SK-N-DZ (cell line): ENCODE data around the gene TMEM120B.

Experiments used
- DNase-seq: peaks from one replicate; pipeline ENCODE4 v3.0.0-alpha.2; 2015; ENCODE audit warnings: low spot score

The TMEM120B gene

GRCh38 chr12:121791671-121792551, 79.4 kb downstream of the TMEM120B start:
- DNase-seq = no peak

GRCh38 chr12:121792607-121793439, 80.3 kb downstream of the TMEM120B start:
- DNase-seq = no peak

DNA sequence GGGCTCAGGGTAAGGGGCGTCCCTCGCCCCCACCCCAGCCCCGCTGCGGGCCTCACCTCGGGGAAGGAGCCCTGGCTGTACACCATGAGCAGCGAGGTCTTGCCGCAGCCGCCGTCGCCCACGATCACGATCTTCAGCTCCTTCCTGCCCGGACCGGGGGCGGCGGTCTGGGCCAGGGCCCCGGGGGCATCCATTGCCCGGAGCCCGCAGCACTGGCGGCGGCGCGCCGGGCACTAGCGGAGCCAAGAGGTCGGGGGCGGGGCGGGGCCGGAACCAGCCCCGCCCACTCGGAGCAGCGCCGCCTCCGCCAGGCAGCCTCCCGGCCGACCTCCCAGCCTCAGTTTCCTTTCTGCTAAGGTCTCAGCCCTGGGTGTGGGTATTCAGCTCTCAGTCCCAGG, 80.9 kb downstream of the TMEM120B start, which contains the start of gene RHOF:
Gene RHOF, minus strand, starts transcription at position 249 of the 398 bp plus-strand sequence. Its CDS starts 55 bp downstream, at position 194.
- DNase-seq = no peak

- DNase-seq = peak; percentile 84
Measured at GRCh38 chr12:121793838-121794533, 81.4 kb downstream of the TMEM120B start.

DNA sequence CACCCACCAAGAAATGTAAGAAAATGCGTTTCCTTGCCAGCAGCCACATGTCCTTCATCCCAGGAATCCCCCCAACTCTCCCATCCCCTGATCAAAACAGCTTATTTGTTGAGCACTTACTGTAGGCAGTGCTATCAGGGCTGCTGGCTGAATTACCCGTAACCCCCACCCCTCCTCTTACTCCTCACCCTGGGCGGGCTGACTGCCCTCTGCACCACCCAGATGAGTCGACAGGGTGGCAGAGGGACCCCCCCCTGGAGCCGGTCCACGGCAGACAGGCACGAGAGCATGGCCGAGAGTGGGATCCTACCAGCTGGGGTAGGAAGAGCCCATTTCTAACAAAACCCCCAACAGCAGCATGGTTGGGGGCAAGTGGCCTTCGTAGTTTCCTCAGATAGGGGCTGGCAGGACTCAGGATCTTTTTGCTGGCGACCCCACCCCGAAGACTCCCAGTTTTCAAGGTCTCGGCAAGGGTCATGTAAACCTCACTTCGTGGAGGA, 82.0 kb downstream of the TMEM120B start:
- no peak for DNase-seq

DNA sequence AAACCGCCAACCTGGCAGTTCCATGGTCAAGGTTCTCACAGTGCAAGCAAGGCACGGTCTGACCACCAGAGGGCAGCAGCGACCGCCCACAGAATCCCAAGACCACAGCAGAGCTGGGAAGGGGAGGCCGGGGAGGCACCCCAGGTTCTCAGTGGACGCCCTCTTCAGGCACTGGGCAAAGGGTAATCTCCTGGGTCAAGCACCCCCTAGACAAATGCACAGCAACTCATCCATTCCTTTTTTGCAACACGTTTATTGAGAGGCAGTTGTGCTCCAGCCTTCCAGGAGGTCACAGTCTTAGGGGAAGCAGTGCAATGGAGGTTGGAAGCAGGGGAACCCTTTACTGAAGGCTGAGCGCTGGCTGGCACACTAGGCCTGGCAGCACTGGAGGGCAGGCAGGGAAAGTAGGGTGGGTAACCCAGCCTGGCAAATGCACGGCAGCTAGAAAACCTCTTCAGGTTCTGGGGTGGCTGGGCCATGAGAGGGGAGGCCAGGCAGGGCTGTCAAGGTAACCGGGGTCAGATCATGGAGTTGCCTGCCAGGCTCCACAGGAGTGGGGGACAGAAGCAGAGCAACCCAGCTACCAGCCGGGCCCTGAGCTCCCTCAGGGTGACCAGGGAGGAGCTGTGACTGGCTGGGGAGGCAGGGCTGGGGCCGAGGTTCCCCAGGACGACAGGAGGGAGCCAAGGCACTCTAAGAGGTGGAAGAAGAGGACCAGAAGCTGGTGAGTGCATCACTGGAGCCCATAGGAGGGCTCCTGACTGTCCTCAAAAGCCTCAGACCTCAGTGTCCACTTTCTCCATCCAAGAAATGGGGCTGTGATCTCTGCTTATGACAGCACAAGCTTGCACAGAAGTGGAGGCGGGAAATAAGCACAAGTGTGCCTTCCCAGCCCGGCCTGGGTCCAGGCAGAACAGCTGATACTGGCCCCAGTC, 82.7 kb downstream of the TMEM120B start:
- peak; percentile 87 for DNase-seq

DNA sequence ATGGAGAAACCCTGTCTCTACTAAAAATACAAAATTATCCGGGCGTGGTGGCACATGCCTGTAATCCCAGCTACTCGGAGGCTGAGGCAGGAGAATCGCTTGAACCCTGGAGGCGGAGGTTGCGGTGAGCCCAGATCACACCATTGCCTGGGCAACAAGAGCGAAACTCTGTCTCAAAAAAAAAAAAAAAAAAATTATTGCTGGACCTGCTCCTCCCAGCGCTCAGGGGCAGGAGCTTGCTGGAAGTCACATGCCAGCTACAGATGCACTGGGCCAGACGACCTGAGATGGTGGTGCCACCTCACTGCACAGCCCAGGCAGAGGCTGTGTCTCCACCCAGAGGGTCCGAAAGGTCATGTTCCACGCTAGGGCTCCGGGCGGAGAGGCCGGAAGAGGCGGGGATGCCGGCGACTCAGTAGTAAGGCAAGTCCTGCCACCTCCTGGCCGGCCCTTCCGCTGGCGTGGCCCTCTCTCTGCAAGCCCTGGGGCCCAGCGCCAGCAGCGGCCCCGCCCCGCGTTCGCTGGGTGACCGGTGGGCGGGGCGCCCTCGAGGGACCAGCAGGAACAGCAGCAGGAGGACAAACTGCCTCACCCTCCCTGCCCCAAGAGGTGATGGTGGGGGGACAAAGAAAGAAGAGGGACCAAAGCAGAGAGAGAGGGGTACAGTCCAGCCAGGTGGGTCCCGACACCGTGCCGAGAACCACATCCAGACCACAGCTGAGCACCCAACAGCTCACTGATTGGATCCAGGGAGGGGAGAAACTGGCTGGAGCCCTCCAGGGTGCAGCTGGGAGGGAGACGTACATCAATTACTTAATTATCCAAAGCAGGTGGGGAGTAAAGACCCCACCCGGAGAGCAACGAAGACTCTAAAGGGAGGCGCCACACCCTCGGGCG, 84.6 kb downstream of the TMEM120B start:
- DNase-seq = peak; percentile 86

GRCh38 chr12:121797937-121798786, 85.6 kb downstream of the TMEM120B start:
- peak; percentile 79 for DNase-seq

- no peak for DNase-seq
Measured at GRCh38 chr12:121798787-121799155, 86.2 kb downstream of the TMEM120B start.

- peak; percentile 70 for DNase-seq
Measured at GRCh38 chr12:121799156-121799841, 86.7 kb downstream of the TMEM120B start.

GRCh38 chr12:121799842-121800693, 87.5 kb downstream of the TMEM120B start:
- DNase-seq = peak; percentile 56

DNA sequence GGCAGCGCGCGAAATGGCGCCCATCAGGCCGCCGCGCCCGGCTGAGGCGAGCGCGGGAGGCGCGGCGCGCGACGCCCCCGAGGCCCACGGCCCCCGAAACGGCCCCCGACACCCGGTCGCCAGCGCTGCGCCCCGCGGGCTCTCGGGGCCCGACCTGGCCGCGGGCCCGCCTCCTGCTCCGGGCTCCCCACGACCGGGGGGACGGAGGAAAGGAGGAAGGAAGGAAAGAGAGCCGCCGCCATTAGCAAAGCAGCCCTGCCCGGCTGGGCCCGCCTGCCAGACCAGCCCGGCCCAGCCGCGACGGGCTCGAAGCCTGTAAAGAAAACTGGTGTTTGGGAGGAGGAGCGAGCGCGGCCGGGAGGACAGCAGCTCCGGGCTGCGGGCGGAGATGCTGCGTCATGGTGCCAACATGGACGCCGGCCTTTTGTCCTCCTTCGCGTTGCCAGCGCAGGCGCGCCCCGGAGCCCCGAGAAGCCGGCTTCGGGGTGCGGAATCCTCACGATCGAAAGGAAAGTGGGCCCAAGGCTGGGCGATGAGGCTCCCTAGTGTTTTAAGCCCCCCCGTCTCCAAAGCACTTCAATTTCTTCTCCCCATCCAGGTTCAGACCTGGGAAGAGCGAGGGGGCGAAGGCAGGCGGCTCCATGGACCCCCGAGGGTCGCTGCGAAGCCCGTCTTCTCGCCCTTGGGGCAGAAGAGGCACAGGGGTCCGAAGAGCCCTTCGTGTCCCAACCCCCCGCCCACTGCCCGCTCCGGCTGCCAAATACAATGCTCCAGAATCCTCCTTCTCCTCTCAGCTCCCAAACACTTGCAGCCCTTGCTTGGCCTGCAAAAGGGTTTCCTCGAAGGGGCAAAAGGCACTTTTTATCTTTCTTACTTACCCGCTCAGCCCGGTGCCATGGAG, 88.4 kb downstream of the TMEM120B start:
- DNase-seq = no peak

DNA sequence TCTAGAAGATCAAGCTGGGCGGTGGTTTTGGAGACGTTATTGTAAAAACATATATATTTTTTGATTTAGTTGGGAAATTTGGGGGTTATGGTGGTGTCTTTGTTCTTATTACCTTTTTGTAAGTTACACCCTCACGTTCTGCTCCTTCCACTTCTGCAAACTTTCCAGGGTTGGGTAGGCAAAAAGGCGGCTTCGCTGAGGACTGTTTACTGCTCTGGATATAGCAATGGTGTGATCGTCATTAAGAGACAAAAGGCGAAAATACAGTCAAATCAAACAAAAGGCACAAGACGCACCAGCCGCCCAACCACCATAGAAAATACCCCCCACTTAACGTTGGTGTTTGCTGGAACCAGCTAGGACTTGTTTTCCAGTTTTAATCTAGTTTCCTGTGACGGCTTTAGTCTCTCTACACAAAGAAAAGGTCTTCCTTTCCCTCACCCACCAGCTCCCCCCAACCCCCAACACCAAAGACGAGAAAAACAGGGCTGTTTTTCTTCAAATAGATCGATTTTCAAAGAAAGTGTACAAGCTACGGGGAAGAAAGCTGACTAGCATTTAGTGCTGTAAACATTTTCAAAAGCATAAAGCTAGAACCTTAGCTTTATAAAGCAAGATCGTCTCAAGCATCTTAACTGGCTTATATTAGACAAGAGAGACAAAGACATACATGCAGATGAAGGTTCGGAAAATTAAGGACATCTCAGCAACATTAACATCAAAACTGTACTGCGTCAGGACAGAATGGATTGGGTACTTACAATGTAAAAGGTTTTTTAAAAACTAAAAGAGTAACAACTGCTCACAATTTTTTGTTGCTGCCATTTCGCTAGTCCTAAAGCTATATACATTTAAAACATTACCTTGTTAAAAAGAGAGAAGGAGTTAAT, 89.3 kb downstream of the TMEM120B start:
- no peak for DNase-seq

GRCh38 chr12:121802485-121802842, 89.9 kb downstream of the TMEM120B start:
- DNase-seq = no peak
